ENCODE data around the gene PSME1. TPM values are rescaled to one million over a fixed set of nuclear protein-coding genes. Genes with fewer than 3 reads are reported as not detected.

Gene PSME1
- total RNA-seq, 1 donor from 2014 or later: 385 TPM

DNA sequence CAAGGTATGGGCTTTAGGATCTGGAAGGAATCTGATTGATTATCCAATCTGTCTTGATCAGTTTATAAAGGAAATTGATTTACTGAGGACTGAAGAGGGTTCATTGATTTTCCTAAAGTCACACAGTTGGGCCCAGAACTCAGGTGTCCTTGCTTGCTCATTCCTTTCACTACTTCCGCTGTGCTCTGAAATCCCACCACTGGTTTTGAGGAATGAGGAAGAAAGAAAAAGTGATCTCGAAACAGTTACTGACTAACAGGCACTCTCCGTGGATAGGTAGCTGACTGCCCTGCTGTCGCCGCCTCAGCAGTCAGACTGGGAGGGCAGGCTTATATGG, 5.6 kb upstream of the PSME1 start, which contains the start of gene FITM1:
Gene FITM1, plus strand, starts transcription at position 280 of the 337 bp plus-strand sequence. CDS start 905 bp downstream, outside the sequence.
- DNase-seq (ENCODE audit: low read depth): no peak
- TF ChIP-seq, protein P1, sequence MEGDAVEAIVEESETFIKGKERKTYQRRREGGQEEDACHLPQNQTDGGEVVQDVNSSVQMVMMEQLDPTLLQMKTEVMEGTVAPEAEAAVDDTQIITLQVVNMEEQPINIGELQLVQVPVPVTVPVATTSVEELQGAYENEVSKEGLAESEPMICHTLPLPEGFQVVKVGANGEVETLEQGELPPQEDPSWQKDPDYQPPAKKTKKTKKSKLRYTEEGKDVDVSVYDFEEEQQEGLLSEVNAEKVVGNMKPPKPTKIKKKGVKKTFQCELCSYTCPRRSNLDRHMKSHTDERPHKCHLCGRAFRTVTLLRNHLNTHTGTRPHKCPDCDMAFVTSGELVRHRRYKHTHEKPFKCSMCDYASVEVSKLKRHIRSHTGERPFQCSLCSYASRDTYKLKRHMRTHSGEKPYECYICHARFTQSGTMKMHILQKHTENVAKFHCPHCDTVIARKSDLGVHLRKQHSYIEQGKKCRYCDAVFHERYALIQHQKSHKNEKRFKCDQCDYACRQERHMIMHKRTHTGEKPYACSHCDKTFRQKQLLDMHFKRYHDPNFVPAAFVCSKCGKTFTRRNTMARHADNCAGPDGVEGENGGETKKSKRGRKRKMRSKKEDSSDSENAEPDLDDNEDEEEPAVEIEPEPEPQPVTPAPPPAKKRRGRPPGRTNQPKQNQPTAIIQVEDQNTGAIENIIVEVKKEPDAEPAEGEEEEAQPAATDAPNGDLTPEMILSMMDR (conservative IDR thresholded peaks at IDR 0.05; ENCODE audit: low read depth, low read length): no peak
- no peak within 1 kb of the TSS for H3K4me3 ChIP-seq (ENCODE audit: low read depth, low read length)

DNA sequence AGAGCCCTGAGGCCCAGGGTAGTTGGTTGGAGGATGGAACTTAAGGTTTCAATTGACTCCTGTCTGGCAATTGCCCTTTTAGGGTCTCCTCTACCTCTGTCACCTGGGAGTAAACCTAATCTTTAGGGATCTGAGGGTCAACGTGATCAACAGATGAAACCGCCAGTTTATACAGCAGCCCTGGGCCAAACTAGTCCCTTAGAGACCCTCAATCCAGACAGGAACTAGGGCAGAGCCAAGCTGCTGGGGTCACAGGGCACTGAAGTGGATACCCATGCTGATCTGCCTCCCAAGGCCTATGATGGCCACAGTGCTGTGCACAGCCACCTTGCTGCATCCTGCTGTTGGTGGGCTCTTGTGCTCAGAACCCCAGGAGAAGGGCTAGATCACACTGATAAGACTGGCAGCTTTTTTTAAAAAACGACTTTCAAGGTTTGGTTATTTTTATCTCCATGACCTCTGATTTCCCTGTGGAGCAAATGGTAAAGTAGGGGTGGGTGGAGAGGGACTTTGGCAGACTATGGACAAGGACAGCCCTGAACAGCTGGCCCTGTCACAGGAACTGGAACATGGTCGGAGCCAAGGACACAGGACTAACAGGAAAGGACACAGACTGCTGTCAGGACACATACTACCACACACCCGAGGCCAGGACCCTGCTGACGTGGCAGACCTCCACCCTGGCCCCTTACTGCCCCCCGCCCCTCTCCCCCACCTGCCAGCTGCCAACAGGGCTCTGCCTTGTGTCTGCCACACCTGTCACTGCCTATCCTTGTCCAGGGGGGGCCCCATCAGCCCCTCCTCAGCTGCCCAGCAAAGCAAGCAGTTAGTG, 5.1 kb upstream of the PSME1 start:
- no peak for DNase-seq (ENCODE audit: low read depth)
- TF ChIP-seq, protein P1 (conservative IDR thresholded peaks at IDR 0.05; ENCODE audit: low read depth, low read length): no peak
- H3K4me3 ChIP-seq (ENCODE audit: low read depth, low read length): no peak overlapping the region

DNA sequence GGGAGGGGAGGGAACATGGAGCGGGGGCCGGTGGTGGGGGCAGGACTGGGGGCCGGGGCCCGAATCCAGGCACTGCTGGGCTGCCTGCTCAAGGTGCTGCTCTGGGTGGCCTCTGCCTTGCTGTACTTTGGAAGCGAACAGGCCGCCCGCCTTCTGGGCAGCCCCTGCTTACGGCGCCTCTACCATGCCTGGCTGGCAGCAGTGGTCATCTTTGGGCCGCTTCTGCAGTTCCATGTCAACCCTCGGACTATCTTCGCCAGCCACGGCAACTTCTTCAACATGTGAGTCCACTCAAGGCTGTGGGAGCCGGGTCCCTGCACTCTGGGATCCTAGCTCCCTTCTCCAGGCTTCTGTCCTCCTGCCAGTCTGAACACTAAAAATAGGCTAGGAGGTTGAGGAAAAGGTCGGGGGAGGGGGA, 4.4 kb upstream of the PSME1 start:
- DNase-seq (ENCODE audit: low read depth): no peak
- TF ChIP-seq, protein P1 (conservative IDR thresholded peaks at IDR 0.05; ENCODE audit: low read depth, low read length): no peak
- H3K4me3 ChIP-seq (ENCODE audit: low read depth, low read length): no peak overlapping the region

- TF ChIP-seq, protein P1 (conservative IDR thresholded peaks at IDR 0.05; ENCODE audit: low read depth, low read length): no peak
- no peak overlapping the region for H3K4me3 ChIP-seq (ENCODE audit: low read depth, low read length)
- no peak for DNase-seq (ENCODE audit: low read depth)
Measured at GRCh38 chr14:24132061-24132685, 3.8 kb upstream of the PSME1 start.

DNA sequence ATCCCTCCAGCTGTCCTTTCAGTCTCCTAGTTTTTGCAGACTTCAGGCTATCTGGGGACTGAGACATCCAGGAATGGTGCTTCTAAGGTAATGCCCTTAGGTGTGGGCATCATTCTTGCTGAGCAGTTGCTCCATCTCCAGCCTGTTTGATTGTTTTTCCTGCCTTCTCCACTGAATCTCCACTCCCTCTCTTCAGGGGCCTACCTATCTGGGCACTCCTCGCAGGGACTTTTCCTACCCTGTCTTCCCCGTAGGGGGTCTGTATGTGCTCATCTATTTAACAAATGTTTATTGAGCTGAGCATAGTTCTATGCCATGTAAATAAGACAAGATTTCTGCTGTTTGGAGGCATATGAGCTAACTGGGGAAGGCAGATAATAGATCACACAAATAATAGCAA, 3.0 kb upstream of the PSME1 start:
- TF ChIP-seq, protein P1 (conservative IDR thresholded peaks at IDR 0.05; ENCODE audit: low read depth, low read length): no peak
- DNase-seq (ENCODE audit: low read depth): no peak
- H3K4me3 ChIP-seq (ENCODE audit: low read depth, low read length): no peak overlapping the region

- DNase-seq (ENCODE audit: low read depth): no peak
- H3K4me3 ChIP-seq (ENCODE audit: low read depth, low read length): no peak overlapping the region
- TF ChIP-seq, protein P1 (conservative IDR thresholded peaks at IDR 0.05; ENCODE audit: low read depth, low read length): no peak
Measured at GRCh38 chr14:24133735-24134134, 2.3 kb upstream of the PSME1 start.

DNA sequence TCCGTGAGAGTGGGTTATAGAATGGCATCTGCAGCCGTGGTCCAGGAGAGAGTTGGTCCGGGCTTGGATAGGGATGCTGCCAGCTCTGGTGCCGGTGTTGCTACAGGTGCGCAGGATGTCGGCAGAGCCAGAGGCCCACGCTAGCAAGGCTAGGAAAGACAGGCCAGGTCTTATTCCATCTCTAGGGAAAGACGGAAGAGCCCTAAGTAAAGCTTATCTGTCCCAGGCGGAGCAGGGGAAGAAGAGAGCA, 485 bp upstream of the PSME1 start:
- TF ChIP-seq, protein P1 (conservative IDR thresholded peaks at IDR 0.05; ENCODE audit: low read depth, low read length): no peak
- peak overlapping the region; percentile 95 for H3K4me3 ChIP-seq (ENCODE audit: low read depth, low read length)
- no peak for DNase-seq (ENCODE audit: low read depth)

Data from epithelial cell of proximal tubule (primary cell).